Body of pancreas (tissue), 4 donors: ENCODE data around the gene RGP1.

Experiments used
- POLR2A ChIP-seq, 3 donors: fragments of 450-650 bp; IDR thresholded peaks; one replicate each; pipeline ENCODE4 v1.6.1; 2016; ENCODE audit warnings: antibody characterized with exemption in 3 of 3, mild to moderate bottlenecking in 2 of 3
- TF ChIP-seq, protein P1 (sequence below), 7 experiments: fragments of 450-650 bp in 4 of 7; fragments of 200-600 bp in 3 of 7; sonication (generic) in 3 of 7; IDR thresholded peaks; one replicate each; pipeline ENCODE4 v1.5.1; 2016 to 2019; ENCODE audit warnings: antibody characterized with exemption in 7 of 7

GRCh38 chr9:35778496-35778895, 29.4 kb downstream of the RGP1 start:
- no peak for TF ChIP-seq POLR2A (IDR thresholded peaks at IDR 0.05)
- TF ChIP-seq, protein P1, sequence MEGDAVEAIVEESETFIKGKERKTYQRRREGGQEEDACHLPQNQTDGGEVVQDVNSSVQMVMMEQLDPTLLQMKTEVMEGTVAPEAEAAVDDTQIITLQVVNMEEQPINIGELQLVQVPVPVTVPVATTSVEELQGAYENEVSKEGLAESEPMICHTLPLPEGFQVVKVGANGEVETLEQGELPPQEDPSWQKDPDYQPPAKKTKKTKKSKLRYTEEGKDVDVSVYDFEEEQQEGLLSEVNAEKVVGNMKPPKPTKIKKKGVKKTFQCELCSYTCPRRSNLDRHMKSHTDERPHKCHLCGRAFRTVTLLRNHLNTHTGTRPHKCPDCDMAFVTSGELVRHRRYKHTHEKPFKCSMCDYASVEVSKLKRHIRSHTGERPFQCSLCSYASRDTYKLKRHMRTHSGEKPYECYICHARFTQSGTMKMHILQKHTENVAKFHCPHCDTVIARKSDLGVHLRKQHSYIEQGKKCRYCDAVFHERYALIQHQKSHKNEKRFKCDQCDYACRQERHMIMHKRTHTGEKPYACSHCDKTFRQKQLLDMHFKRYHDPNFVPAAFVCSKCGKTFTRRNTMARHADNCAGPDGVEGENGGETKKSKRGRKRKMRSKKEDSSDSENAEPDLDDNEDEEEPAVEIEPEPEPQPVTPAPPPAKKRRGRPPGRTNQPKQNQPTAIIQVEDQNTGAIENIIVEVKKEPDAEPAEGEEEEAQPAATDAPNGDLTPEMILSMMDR (IDR thresholded peaks at IDR 0.05): no peak
